ENCODE data around the gene RASA2. TPM values are rescaled to one million over a fixed set of nuclear protein-coding genes. Genes with fewer than 3 reads are reported as not detected.
"Not testable (repeated sequence)": the region's sequence is repeated elsewhere in the genome, so short reads cannot be mapped to it uniquely, and the experiment has no call there.

Gene RASA2
- total and polyA plus RNA-seq, 2 of the 4 experiments (the other 2 are of a cell fraction), result 6.1 to 14.0 TPM

GRCh38 chr3:141532609-141533008 lies 45.8 kb downstream of the RASA2 start:
- no TSS peak for BruUV-seq (replicated peaks)
- no peaks in the 10 kb centered on the region; the same call in 1 of the 2 replicates for H3K9me1 ChIP-seq (ENCODE audit: insufficient read depth, low read length)
- no peaks in the 10 kb centered on the region for H4K20me1 ChIP-seq (ENCODE audit: insufficient read depth, low read length)
- H3K4me2 ChIP-seq (ENCODE audit: low read depth, low read length), result no peak overlapping the region
- in situ Hi-C loops (cut with MboI; ENCODE audit: low sequenced_read_pairs) (no loop called here), dilution Hi-C loops (cut with HindIII; ENCODE audit: low sequenced_read_pairs, unreplicated experiment) (no loop called here), intact Hi-C loops (cut with micrococcal nuclease) (loop anchor here (5.0 kb wide), 1 partner anchor 45 kb away; the partner anchor contains the start of gene RASA2)
- H2BK120ac ChIP-seq (ENCODE audit: low read depth, low read length), result no peak overlapping the region
- ChIA-PET CTCF (no interaction called here), POLR2A (ENCODE audit: unreplicated experiment) (no interaction called here)
- no peak overlapping the region for H2BK5ac ChIP-seq (ENCODE audit: low read depth, low read length, poor library complexity, severe bottlenecking)
- H2AFZ ChIP-seq (replicated peaks; ENCODE audit: low read length, poor library complexity), result no peak overlapping the region
- no peak overlapping the region for H4K8ac ChIP-seq (ENCODE audit: low read depth in 2 of 2, low read length in 2 of 2)
- no peak overlapping the region for H3K18ac ChIP-seq (ENCODE audit: low read depth, low read length)
- H3K9ac ChIP-seq (ENCODE audit: low read depth, low read length), result no peak overlapping the region
- WGBS, 2 experiments (ENCODE audit: extremely low coverage in 2 of 2, insufficient read length in 1 of 2), result no CpG with 5 or more reads among the region's 1 CpG
- H3K23ac ChIP-seq (ENCODE audit: low read depth, low read length), result no peak overlapping the region
- no peak for ATAC-seq (ENCODE audit: low read depth)
- no peaks in the 10 kb centered on the region for H3K9me3 ChIP-seq (ENCODE audit: control insufficient read depth, insufficient read depth, low read length)
- H2AK5ac ChIP-seq (ENCODE audit: low read depth, low read length), result no peak overlapping the region
- H2BK20ac ChIP-seq (ENCODE audit: low read depth, low read length), result no peak overlapping the region
- no peak overlapping the region for H4K91ac ChIP-seq (ENCODE audit: insufficient read depth, low read depth, low read length)
- peaks cover 5 to 16% of the 10 kb centered on the region in 2 experiments; a peak in 3 of 4 replicates for H3K79me1 ChIP-seq (ENCODE audit: low read depth in 1 of 2, low read length in 2 of 2)
- H3K27ac ChIP-seq (ENCODE audit: insufficient read depth, low read length), result no peak overlapping the region
- no peak overlapping the region for H4K5ac ChIP-seq (ENCODE audit: low read depth, low read length)
- H2BK15ac ChIP-seq (ENCODE audit: low read depth, low read length), result no peak overlapping the region
- no peak overlapping the region for H3K14ac ChIP-seq (replicated peaks; ENCODE audit: low read depth, low read length)
- H3K36me3 ChIP-seq (ENCODE audit: control insufficient read depth, insufficient read depth, low read length), result peaks cover 5% of the 10 kb centered on the region
- no peak overlapping the region for H2AK9ac ChIP-seq (replicated peaks; ENCODE audit: low read depth, low read length, poor library complexity)
- TF ChIP-seq CHD1 (IDR thresholded peaks at IDR 0.05; ENCODE audit: low read depth, low read length), result no peak
- no peaks in the 10 kb centered on the region for H3K27me3 ChIP-seq (ENCODE audit: control insufficient read depth, insufficient read depth, low read length)
- H3K56ac ChIP-seq (ENCODE audit: extremely low read depth, insufficient read depth, low read length), result no peak overlapping the region
- DNase-seq, result no peak
- peaks cover 1% of the 10 kb centered on the region; the same call in 1 of the 2 replicates for H3K4me1 ChIP-seq (ENCODE audit: control insufficient read depth, insufficient read depth, low read length)
- H3K4ac ChIP-seq (ENCODE audit: low read depth, low read length), result no peak overlapping the region
- H3K4me3 ChIP-seq (ENCODE audit: insufficient read depth, low read depth, low read length), result no peak overlapping the region

- ATAC-seq (ENCODE audit: low read depth); H3K56ac ChIP-seq (ENCODE audit: extremely low read depth, insufficient read depth, low read length); H3K27me3 ChIP-seq (ENCODE audit: control insufficient read depth, insufficient read depth, low read length); H2BK5ac ChIP-seq (ENCODE audit: low read depth, low read length, poor library complexity, severe bottlenecking); H3K4ac ChIP-seq (ENCODE audit: low read depth, low read length); H3K9ac ChIP-seq (ENCODE audit: low read depth, low read length); H3K18ac ChIP-seq (ENCODE audit: low read depth, low read length); H4K8ac ChIP-seq (ENCODE audit: low read depth in 2 of 2, low read length in 2 of 2); H2AK9ac ChIP-seq (replicated peaks; ENCODE audit: low read depth, low read length, poor library complexity); H3K23ac ChIP-seq (ENCODE audit: low read depth, low read length); H3K9me3 ChIP-seq (ENCODE audit: control insufficient read depth, insufficient read depth, low read length); H4K20me1 ChIP-seq (ENCODE audit: insufficient read depth, low read length); H3K9me1 ChIP-seq (ENCODE audit: insufficient read depth, low read length); H3K36me3 ChIP-seq (ENCODE audit: control insufficient read depth, insufficient read depth, low read length); H2BK15ac ChIP-seq (ENCODE audit: low read depth, low read length); H2AFZ ChIP-seq (replicated peaks; ENCODE audit: low read length, poor library complexity); H3K4me2 ChIP-seq (ENCODE audit: low read depth, low read length); H4K91ac ChIP-seq (ENCODE audit: insufficient read depth, low read depth, low read length); H2BK120ac ChIP-seq (ENCODE audit: low read depth, low read length); H3K4me1 ChIP-seq (ENCODE audit: control insufficient read depth, insufficient read depth, low read length); H4K5ac ChIP-seq (ENCODE audit: low read depth, low read length); in situ Hi-C loops (cut with MboI; ENCODE audit: low sequenced_read_pairs); H3K4me3 ChIP-seq (ENCODE audit: insufficient read depth, low read depth, low read length); DNase-seq; CTCF ChIA-PET; BruUV-seq (replicated peaks); H2AK5ac ChIP-seq (ENCODE audit: low read depth, low read length); H2BK20ac ChIP-seq (ENCODE audit: low read depth, low read length); H3K14ac ChIP-seq (replicated peaks; ENCODE audit: low read depth, low read length); intact Hi-C loops (cut with micrococcal nuclease); dilution Hi-C loops (cut with HindIII; ENCODE audit: low sequenced_read_pairs, unreplicated experiment); H3K27ac ChIP-seq (ENCODE audit: insufficient read depth, low read length); POLR2A ChIA-PET (ENCODE audit: unreplicated experiment): not testable (repeated sequence)
- no CpG with 5 or more reads among the region's 6 CpGs for WGBS, 2 experiments (ENCODE audit: extremely low coverage in 2 of 2, insufficient read length in 1 of 2)
- peaks cover 11 to 32% of the 10 kb centered on the region in 2 experiments for H3K79me1 ChIP-seq (ENCODE audit: low read depth in 1 of 2, low read length in 2 of 2)
Measured at GRCh38 chr3:141536017-141536416, 49.2 kb downstream of the RASA2 start.
